Left lung (tissue), 10 donors: ENCODE measurements around the gene PARD6G. TPM values are rescaled to one million over a fixed set of nuclear protein-coding genes. Genes with fewer than 3 reads are reported as not detected.

ENCODE experiments used
- ATAC-seq: fragments of 200-7000 bp; cut with Tn5 transposase; one replicate; pipeline ENCODE4 v1.9.1; 2020; ENCODE audit warnings: moderate library complexity
- DNase-seq, 4 donors: peaks; one replicate each; pipeline ENCODE4 v3.0.0-alpha.2; 2013 to 2020
- H3K27ac ChIP-seq, 2 donors: fragments of 200-600 bp; sonication (generic) in 1 of 2; one replicate each; pipeline versions ENCODE4 v1.5.0 to v1.8.0; 2020 to 2021
- H3K27me3 ChIP-seq, 2 donors: fragments of 200-600 bp; sonication (generic) in 1 of 2; one replicate each; pipeline versions ENCODE4 v1.5.0 to v1.8.0; 2020 to 2021
- H3K36me3 ChIP-seq, 2 donors: fragments of 200-600 bp; sonication (generic) in 1 of 2; one replicate each; pipeline versions ENCODE4 v1.5.0 to v1.8.0; 2020 to 2021
- H3K4me1 ChIP-seq, 2 donors: fragments of 200-600 bp; one replicate each; pipeline ENCODE4 v1.8.0; 2021
- H3K4me3 ChIP-seq, 2 donors: fragments of 200-600 bp; sonication (generic) in 1 of 2; one replicate each; pipeline versions ENCODE4 v1.5.0 to v1.8.0; 2020 to 2021; ENCODE audit warnings: mild to moderate bottlenecking in 1 of 2
- H3K9me3 ChIP-seq, 2 donors: fragments of 200-600 bp; sonication (generic) in 1 of 2; one replicate each; pipeline versions ENCODE4 v1.5.0 to v1.8.0; 2020 to 2021
- intact Hi-C, 2 donors: fragments of 100-400 bp; cut with DNase I; formaldehyde crosslinking; loops; one replicate each; pipeline versions ENCODE4 v1.11.2 to v1.14.2; 2022
- polyA plus RNA-seq, 6 donors: library from polyadenylated mRNA; unstranded; fragments of 120-200 nt; gene quantifications; one replicate each; pipeline ENCODE4 v1.2.1, GENCODE V29; 2013; ENCODE audit not compliant: insufficient read length in 6 of 6
- total RNA-seq, 2 donors: library from RNA; stranded (reverse); fragmentation: NEBNext Ultra II Directional; extraction: Animal tissue kit (Norgen Biotek cat#: 25700); gene quantifications; one replicate each; pipeline ENCODE4 v1.2.1, GENCODE V29; 2021
- TF ChIP-seq, protein P1 (sequence below), 2 donors: fragments of 200-600 bp; sonication (generic) in 1 of 2; IDR thresholded peaks; one replicate each; pipeline versions ENCODE4 v1.5.0 to v1.8.0; 2021; ENCODE audit warnings: antibody characterized with exemption in 2 of 2
- donor health status: DM: no; HTN: yes; CAD: no.
- donor health status: DM: no; HTN: no; CAD: no.

Gene PARD6G
- total and polyA plus RNA-seq, 8 donors: 6.9 to 25.2 (median 19.8) TPM

DNA sequence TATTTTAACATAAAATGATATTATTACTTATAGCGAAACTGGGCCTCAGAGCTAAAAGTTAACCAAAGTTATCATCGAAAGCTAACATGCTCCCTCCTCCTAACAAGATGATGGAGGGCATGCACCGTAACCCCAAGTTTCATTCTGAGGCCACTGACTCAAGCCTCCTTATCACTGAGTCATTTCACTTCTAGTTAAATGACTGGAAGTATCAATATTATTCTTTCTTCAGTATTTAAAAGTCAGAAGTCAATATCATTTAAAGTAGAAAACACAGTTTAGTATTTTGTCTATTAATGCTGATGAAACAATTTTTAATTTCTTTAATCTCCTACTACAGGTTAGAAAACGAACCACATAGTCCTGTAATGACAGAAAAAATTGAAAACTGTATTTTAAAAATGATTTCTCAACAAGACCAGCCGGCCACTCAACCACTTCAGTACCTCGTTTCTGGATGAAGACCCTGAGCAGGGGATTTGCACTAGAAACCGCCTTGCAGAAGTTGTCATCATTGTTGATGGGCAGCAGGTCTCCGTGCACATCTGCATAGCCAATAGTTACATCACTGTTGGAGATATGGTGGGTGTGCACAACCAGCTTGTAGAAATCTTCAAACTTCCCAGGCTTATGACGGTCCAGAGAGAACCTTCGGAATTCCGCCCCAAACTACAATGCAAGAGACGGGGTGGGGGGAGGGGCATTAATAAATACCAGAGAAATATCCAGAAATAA, 44.9 kb downstream of the PARD6G start:
- no peak overlapping the region for H3K4me3 ChIP-seq
- ATAC-seq (no peak), DNase-seq (no peak)
- TF ChIP-seq, protein P1, sequence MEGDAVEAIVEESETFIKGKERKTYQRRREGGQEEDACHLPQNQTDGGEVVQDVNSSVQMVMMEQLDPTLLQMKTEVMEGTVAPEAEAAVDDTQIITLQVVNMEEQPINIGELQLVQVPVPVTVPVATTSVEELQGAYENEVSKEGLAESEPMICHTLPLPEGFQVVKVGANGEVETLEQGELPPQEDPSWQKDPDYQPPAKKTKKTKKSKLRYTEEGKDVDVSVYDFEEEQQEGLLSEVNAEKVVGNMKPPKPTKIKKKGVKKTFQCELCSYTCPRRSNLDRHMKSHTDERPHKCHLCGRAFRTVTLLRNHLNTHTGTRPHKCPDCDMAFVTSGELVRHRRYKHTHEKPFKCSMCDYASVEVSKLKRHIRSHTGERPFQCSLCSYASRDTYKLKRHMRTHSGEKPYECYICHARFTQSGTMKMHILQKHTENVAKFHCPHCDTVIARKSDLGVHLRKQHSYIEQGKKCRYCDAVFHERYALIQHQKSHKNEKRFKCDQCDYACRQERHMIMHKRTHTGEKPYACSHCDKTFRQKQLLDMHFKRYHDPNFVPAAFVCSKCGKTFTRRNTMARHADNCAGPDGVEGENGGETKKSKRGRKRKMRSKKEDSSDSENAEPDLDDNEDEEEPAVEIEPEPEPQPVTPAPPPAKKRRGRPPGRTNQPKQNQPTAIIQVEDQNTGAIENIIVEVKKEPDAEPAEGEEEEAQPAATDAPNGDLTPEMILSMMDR (IDR thresholded peaks at IDR 0.05): no peak
- no peaks in the 10 kb centered on the region for H3K4me1 ChIP-seq
- H3K27ac ChIP-seq: no peak overlapping the region
- H3K27me3 ChIP-seq: no peaks in the 10 kb centered on the region
- no peaks in the 10 kb centered on the region for H3K36me3 ChIP-seq
- no peaks in the 10 kb centered on the region for H3K9me3 ChIP-seq
- intact Hi-C loops: no loop called here

DNA sequence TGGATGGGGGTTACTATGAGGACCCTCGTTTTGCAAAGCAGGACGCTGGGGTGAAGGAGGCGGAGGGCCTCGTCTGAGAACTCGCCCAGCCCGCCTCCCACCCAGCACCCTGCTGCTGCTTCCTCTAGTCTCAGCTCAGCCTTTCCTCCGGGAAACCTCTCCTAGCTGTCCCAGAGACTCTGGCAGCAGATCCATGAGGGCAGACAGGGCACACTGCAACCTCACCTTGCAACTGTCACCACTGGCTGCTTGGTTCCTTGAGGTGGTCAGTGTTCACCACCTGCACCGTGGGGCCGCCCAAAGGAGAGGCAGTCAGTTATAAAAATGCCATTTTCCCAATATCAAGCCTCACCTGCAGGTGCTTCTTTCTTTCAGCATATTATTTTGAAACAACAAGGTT, 45.6 kb downstream of the PARD6G start:
- no peak overlapping the region for H3K27ac ChIP-seq
- DNase-seq (no peak), ATAC-seq (no peak)
- peaks cover 0 to 3% of the 10 kb centered on the region in 2 donors for H3K27me3 ChIP-seq
- no peaks in the 10 kb centered on the region for H3K9me3 ChIP-seq
- TF ChIP-seq, protein P1 (IDR thresholded peaks at IDR 0.05): no peak
- no peak overlapping the region for H3K4me3 ChIP-seq
- H3K4me1 ChIP-seq: no peaks in the 10 kb centered on the region
- H3K36me3 ChIP-seq: no peaks in the 10 kb centered on the region
- intact Hi-C loops: no loop called here

DNA sequence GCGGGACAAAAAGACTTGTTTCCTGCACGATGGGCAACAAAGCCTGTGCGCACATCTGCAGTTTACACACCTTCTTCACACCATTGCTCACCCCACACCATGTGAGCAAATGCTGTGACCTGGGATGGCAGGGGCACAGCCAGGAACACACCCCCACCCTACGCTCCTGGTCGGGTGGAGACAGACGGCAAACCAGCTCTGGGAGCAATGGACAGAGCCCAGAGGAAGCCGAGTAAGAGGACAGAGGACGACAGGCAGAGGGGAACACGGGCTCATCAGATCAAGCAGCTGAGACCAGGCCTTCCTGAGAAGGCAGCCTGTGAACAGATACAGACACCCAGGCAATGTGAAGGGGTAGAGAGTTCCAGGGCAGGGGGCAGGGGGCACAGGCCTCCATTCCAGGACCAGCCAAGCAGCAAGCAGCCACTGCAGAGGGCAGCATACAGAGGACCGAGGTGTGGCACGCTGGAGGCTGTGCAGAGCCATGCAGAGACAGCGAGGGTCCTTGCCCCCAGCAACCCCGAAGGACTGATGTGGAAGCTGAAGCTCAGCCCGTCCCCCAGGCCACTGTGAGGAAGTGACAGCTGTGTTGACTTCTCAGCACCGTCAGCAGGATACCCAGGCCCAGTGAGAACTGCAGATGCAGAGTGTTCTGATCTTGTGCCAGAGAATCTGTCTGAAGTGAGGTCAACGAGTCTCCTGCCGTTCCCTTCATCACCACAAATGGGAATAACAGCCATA, 46.2 kb downstream of the PARD6G start:
- Histone ChIP-seq H3K27me3 (peaks cover 0 to 6% of the 10 kb centered on the region in 2 donors), H3K4me3 (no peak overlapping the region), H3K27ac (no peak overlapping the region), H3K9me3 (no peaks in the 10 kb centered on the region), H3K4me1 (no peaks in the 10 kb centered on the region), H3K36me3 (no peaks in the 10 kb centered on the region)
- no peak for ATAC-seq
- TF ChIP-seq, protein P1 (IDR thresholded peaks at IDR 0.05): no peak
- peak in 2 of 4 donors; percentile 41 to 64 for DNase-seq
- intact Hi-C loops: no loop called here

DNA sequence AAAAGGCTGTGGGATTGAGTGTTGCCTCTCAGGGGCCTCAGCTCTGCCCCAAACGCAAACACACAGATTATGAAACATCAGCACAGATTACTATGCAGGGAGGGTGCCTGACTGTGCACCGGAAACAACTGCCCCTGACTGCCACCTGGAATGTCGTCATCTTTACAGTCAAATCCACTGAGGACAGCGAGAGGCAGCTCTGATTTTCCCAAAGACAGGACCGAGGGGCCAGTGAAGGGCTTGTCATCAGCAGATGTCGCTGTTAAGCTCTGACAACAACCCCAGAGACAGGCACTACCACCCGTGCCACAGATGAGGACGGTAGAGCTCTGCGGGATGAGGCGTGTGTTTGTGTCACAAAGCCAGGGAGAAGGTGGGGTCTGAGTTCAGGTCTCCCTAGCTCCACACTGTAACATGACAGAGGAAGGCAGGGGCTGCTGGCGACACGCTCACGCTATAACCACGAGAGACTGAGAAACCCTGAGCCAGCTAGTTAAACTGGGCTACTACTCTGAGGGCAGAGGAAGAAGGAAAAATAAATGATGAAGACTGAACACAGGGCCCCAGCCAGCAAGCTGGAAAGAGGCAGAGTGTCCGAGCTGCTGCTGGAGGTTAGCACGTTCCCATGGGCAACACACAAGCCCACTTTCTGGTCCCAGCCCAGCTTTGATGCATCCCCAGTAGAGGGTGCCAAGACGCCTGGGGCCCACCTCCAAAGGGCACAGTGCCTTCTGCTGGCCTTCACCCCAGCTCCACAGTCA, 47.0 kb downstream of the PARD6G start:
- DNase-seq (no peak), ATAC-seq (no peak)
- Histone ChIP-seq H3K4me3 (no peak overlapping the region), H3K27ac (no peak overlapping the region), H3K27me3 (peaks cover 0 to 6% of the 10 kb centered on the region in 2 donors), H3K9me3 (no peaks in the 10 kb centered on the region), H3K4me1 (no peaks in the 10 kb centered on the region), H3K36me3 (no peaks in the 10 kb centered on the region)
- TF ChIP-seq, protein P1 (IDR thresholded peaks at IDR 0.05): no peak
- intact Hi-C loops: no loop called here
